OCI-LY1 (cell line): Measurements from ENCODE around the gene TRIM72.

Experiments used
- CTCF ChIP-seq: fragments of 200-600 bp; sonication (generic), shearing (Covaris generic); IDR thresholded peaks from 2 replicates; pipeline ENCODE4 v1.5.1; 2017; ENCODE audit warnings: mild to moderate bottlenecking, antibody characterized with exemption, low read length, moderate library complexity, mixed read lengths
- EZH2 ChIP-seq: fragments of 200-600 bp; sonication (generic), shearing (Covaris generic); IDR thresholded peaks from 2 replicates; pipeline ENCODE4 v1.8.0; 2017; ENCODE audit warnings: borderline replicate concordance, mixed run types, mild to moderate bottlenecking, antibody characterized with exemption, low read length, moderate library complexity, mixed read lengths

GRCh38 chr16:31271621-31272190, 57.8 kb downstream of the TRIM72 start:
- TF ChIP-seq CTCF (no peak), EZH2 (no peak)
